Ovary (tissue), 9 donors: Measurements from ENCODE around the gene CD99L2. TPM values are rescaled to one million over a fixed set of nuclear protein-coding genes. Genes with fewer than 3 reads are reported as not detected.

Experiments used
- DNase-seq, 5 donors: peaks; one replicate each; pipeline ENCODE4 v3.0.0-alpha.2; 2019 to 2020
- H3K27ac ChIP-seq, 2 donors: fragments of 200-600 bp; one replicate each; pipeline versions ENCODE4 v1.5.1 to v1.8.0; 2019 to 2022
- H3K27me3 ChIP-seq: fragments of 200-600 bp; one replicate; pipeline ENCODE4 v1.8.0; 2022
- H3K36me3 ChIP-seq: fragments of 200-600 bp; sonication (generic); one replicate; pipeline ENCODE4 v1.5.1; 2019
- H3K4me1 ChIP-seq: one replicate; pipeline ENCODE4 v1.8.1; 2013; ENCODE audit warnings: mild to moderate bottlenecking, moderate library complexity; ENCODE audit not compliant: insufficient read depth
- H3K4me3 ChIP-seq: fragments of 200-600 bp; sonication (generic); one replicate; pipeline ENCODE4 v1.5.1; 2017
- H3K9me3 ChIP-seq, 2 donors: fragments of 200-600 bp in 1 of 2; sonication (generic) in 1 of 2; one replicate each; pipeline versions ENCODE4 v1.5.1 to v1.8.1; 2013 to 2019; ENCODE audit warnings: mild to moderate bottlenecking in 1 of 2, moderate library complexity in 1 of 2
- CTCF ChIP-seq, 3 donors: fragments of 450-650 bp in 2 of 3; fragments of 200-600 bp in 1 of 3; IDR thresholded peaks; one replicate each; pipeline versions ENCODE4 v1.5.1 to v1.8.0; 2016 to 2022; ENCODE audit warnings: antibody characterized with exemption in 3 of 3, mild to moderate bottlenecking in 1 of 3
- EP300 ChIP-seq: sonication (generic); formaldehyde crosslinking; IDR thresholded peaks from one replicate; pipeline ENCODE4 v1.6.1; 2017; ENCODE audit warnings: antibody characterized with exemption
- POLR2A ChIP-seq: fragments of 450-650 bp; IDR thresholded peaks from one replicate; pipeline ENCODE4 v1.6.1; 2017; ENCODE audit warnings: antibody characterized with exemption, mild to moderate bottlenecking, moderate library complexity
- WGBS, 3 donors: extraction: QIAGEN DNeasy Blood & Tissue Kit in 1 of 3; methylation state at CpG; one replicate each; pipeline versions ENCODE4 v1.1.5 to v1.1.7; 2013 to 2017; 5-methylcytosine and 5-hydroxymethylcytosine counted together
- intact Hi-C, 4 donors: fragments of 100-400 bp; cut with DNase I; formaldehyde crosslinking; loops; one replicate each; pipeline versions ENCODE4 v1.11.0 to v1.15.1; 2022 to 2023
- polyA plus RNA-seq, 2 donors: library from polyadenylated mRNA; stranded (reverse); fragments of 200-250 nt in 1 of 2; fragments of 350-450 nt in 1 of 2; fragmentation: Illumina TruSeq in 1 of 2; extraction: RNeasy Lipid Tissue Mini Kit (QIAGEN cat#74804) in 1 of 2; gene quantifications; one replicate each; pipeline ENCODE4 v1.2.3, GENCODE V29; 2013 to 2014
- total RNA-seq, 7 donors: library from RNA; depleted of rRNA in 2 of 7; stranded (reverse); fragments of >200 nt in 2 of 7; fragmentation: NEBNext Ultra II Directional in 3 of 7; extraction: Animal tissue kit (Norgen Biotek cat#: 25700) in 3 of 7; gene quantifications; one replicate each; pipeline versions ENCODE4 v1.1.0 to v1.2.4, GENCODE V29; 2016 to 2023
- donor health status: DM: no; HTN: no; CAD: no; lungs with moderate emphysema.
- donor health status: DM: no; HTN: no; CAD: no.
- donor health status: Bipolar disorder and iron deficiency.
- donor health status: DM: yes; HTN: yes; CAD: no.
- donor health status: DM: no; HTN: no; CAD: no.
- donor health status: DM: yes; HTN: yes; CAD: no.

The CD99L2 gene
- total and polyA plus RNA-seq, 9 donors: 38.7 to 64.6 (median 53.0) TPM

GRCh38 chrX:150763303-150763797 is 135.1 kb downstream of the CD99L2 start:
- intact Hi-C loops: no loop called here

GRCh38 chrX:150762258-150763165 is 136.0 kb downstream of the CD99L2 start:
- Histone ChIP-seq H3K9me3 (no peaks in the 10 kb centered on the region), H3K27me3 (no peaks in the 10 kb centered on the region), H3K4me1 (no peaks in the 10 kb centered on the region), H3K4me3 (no peak overlapping the region), H3K36me3 (no peaks in the 10 kb centered on the region), H3K27ac (no peak overlapping the region)
- intact Hi-C loops: no loop called here
- TF ChIP-seq POLR2A (no peak), CTCF (IDR thresholded peaks at IDR 0.05) (no peak), EP300 (no peak)
- 79 to 84% (median 84%) methylated on average over 36 of the region's 36 CpGs for WGBS, 3 donors
- no peak for DNase-seq

More at GRCh38 chrX:150763303-150763797, 135.1 kb downstream of the CD99L2 start:
- Histone ChIP-seq H3K27me3 (no peaks in the 10 kb centered on the region), H3K4me3 (no peak overlapping the region), H3K36me3 (no peaks in the 10 kb centered on the region), H3K9me3 (no peaks in the 10 kb centered on the region), H3K4me1 (no peaks in the 10 kb centered on the region), H3K27ac (no peak overlapping the region)
- no peak for TF ChIP-seq EP300
- TF ChIP-seq CTCF (IDR thresholded peaks at IDR 0.05): no peak
- no peak for TF ChIP-seq POLR2A
- no peak for DNase-seq
- WGBS, 3 donors: 67 to 73% (median 73%) methylated on average over 13 of the region's 13 CpGs

- H3K36me3 ChIP-seq: no peaks in the 10 kb centered on the region
- no peaks in the 10 kb centered on the region for H3K27me3 ChIP-seq
- DNase-seq: no peak
- TF ChIP-seq CTCF (IDR thresholded peaks at IDR 0.05) (no peak), EP300 (no peak), POLR2A (no peak)
- H3K4me1 ChIP-seq: no peaks in the 10 kb centered on the region
- 47 to 70% (median 47%) methylated on average over 8 of the region's 8 CpGs for WGBS, 3 donors
- H3K27ac ChIP-seq: no peak overlapping the region
- H3K4me3 ChIP-seq: no peak overlapping the region
- H3K9me3 ChIP-seq: no peaks in the 10 kb centered on the region
- intact Hi-C loops: no loop called here
These were observed 136.7 kb downstream of the CD99L2 start for GRCh38 chrX:150761819-150762216.

GRCh38 chrX:150761176-150761818 is 137.2 kb downstream of the CD99L2 start:
- Histone ChIP-seq H3K4me3 (no peak overlapping the region), H3K4me1 (no peaks in the 10 kb centered on the region), H3K36me3 (no peaks in the 10 kb centered on the region), H3K9me3 (no peaks in the 10 kb centered on the region), H3K27me3 (no peaks in the 10 kb centered on the region), H3K27ac (no peak overlapping the region)
- intact Hi-C loops: no loop called here
- WGBS, 3 donors: 54 to 61% (median 55%) methylated on average over 7 of the region's 7 CpGs
- TF ChIP-seq POLR2A: no peak
- no peak for TF ChIP-seq CTCF (IDR thresholded peaks at IDR 0.05)
- TF ChIP-seq EP300: no peak
- no peak for DNase-seq
